ENCODE measurements around the gene PHACTR4.
"Not testable (repeated sequence)": the region's sequence is repeated elsewhere in the genome, so short reads cannot be mapped to it uniquely, and the experiment has no call there.

PHACTR4 gene

GRCh38 chr1:28510970-28511440, 141.5 kb downstream of the PHACTR4 start:
- peaks cover 26% of the 10 kb centered on the region for H3K36me3 ChIP-seq (ENCODE audit: control insufficient read depth, insufficient read depth, low read length)
- no peak overlapping the region for H3K4me3 ChIP-seq (replicated peaks; ENCODE audit: low read depth, low read length)
- no peaks in the 10 kb centered on the region for H3K27me3 ChIP-seq (replicated peaks; ENCODE audit: control insufficient read depth, insufficient read depth, low read length)
- peak; percentile 66 for DNase-seq (ENCODE audit: extremely low read depth, insufficient read length)
- TF ChIP-seq CTCF (IDR thresholded peaks at IDR 0.05; ENCODE audit: insufficient read depth, low read length, poor library complexity, severe bottlenecking), result no peak

- DNase-seq (ENCODE audit: extremely low read depth, insufficient read length), result no peak
- peaks cover 25% of the 10 kb centered on the region for H3K36me3 ChIP-seq (ENCODE audit: control insufficient read depth, insufficient read depth, low read length)
- TF ChIP-seq CTCF (IDR thresholded peaks at IDR 0.05; ENCODE audit: insufficient read depth, low read length, poor library complexity, severe bottlenecking), result no peak
- H3K27me3 ChIP-seq (replicated peaks; ENCODE audit: control insufficient read depth, insufficient read depth, low read length), result no peaks in the 10 kb centered on the region
- H3K4me3 ChIP-seq (replicated peaks; ENCODE audit: low read depth, low read length), result no peak overlapping the region
Measured at GRCh38 chr1:28512058-28512611, 142.6 kb downstream of the PHACTR4 start.

- peaks cover 14% of the 10 kb centered on the region for H3K36me3 ChIP-seq (ENCODE audit: control insufficient read depth, insufficient read depth, low read length)
- not testable (repeated sequence) for H3K4me3 ChIP-seq (replicated peaks; ENCODE audit: low read depth, low read length); DNase-seq (ENCODE audit: extremely low read depth, insufficient read length); H3K27me3 ChIP-seq (replicated peaks; ENCODE audit: control insufficient read depth, insufficient read depth, low read length)
Measured at GRCh38 chr1:28514445-28514933, 144.9 kb downstream of the PHACTR4 start.

GRCh38 chr1:28516518-28516956, 147.0 kb downstream of the PHACTR4 start:
- no peak for TF ChIP-seq CTCF (IDR thresholded peaks at IDR 0.05; ENCODE audit: insufficient read depth, low read length, poor library complexity, severe bottlenecking)
- H3K27me3 ChIP-seq (replicated peaks; ENCODE audit: control insufficient read depth, insufficient read depth, low read length), result no peaks in the 10 kb centered on the region
- DNase-seq (ENCODE audit: extremely low read depth, insufficient read length), result no peak

GRCh38 chr1:28517649-28517999, 148.1 kb downstream of the PHACTR4 start:
- peak overlapping the region; percentile 76 for H3K4me3 ChIP-seq (replicated peaks; ENCODE audit: low read depth, low read length)
- no peak for TF ChIP-seq CTCF (IDR thresholded peaks at IDR 0.05; ENCODE audit: insufficient read depth, low read length, poor library complexity, severe bottlenecking)
- H3K27me3 ChIP-seq (replicated peaks; ENCODE audit: control insufficient read depth, insufficient read depth, low read length), result no peaks in the 10 kb centered on the region
- H3K36me3 ChIP-seq (ENCODE audit: control insufficient read depth, insufficient read depth, low read length), result peaks cover 5% of the 10 kb centered on the region
- no peak for DNase-seq (ENCODE audit: extremely low read depth, insufficient read length)

More at GRCh38 chr1:28516518-28516956, 147.0 kb downstream of the PHACTR4 start:
- Histone ChIP-seq H3K36me3 (ENCODE audit: control insufficient read depth, insufficient read depth, low read length) (peaks cover 2% of the 10 kb centered on the region), H3K4me3 (replicated peaks; ENCODE audit: low read depth, low read length) (no peak overlapping the region)

- TF ChIP-seq CTCF (IDR thresholded peaks at IDR 0.05; ENCODE audit: insufficient read depth, low read length, poor library complexity, severe bottlenecking), result peak; percentile 99
- Histone ChIP-seq H3K36me3 (ENCODE audit: control insufficient read depth, insufficient read depth, low read length) (peaks cover 5% of the 10 kb centered on the region), H3K4me3 (replicated peaks; ENCODE audit: low read depth, low read length) (peak overlapping the region; percentile 76), H3K27me3 (replicated peaks; ENCODE audit: control insufficient read depth, insufficient read depth, low read length) (no peaks in the 10 kb centered on the region)
- DNase-seq (ENCODE audit: extremely low read depth, insufficient read length), result peak; percentile 91
Measured at GRCh38 chr1:28518000-28518744, 148.6 kb downstream of the PHACTR4 start.
